Endothelial cell of umbilical vein (primary cell): ENCODE results near the gene TMEM179B. TPM values are rescaled to one million over a fixed set of nuclear protein-coding genes. Genes with fewer than 3 reads are reported as not detected.
"Not testable (repeated sequence)": the region's sequence is repeated elsewhere in the genome, so short reads cannot be mapped to it uniquely, and the experiment has no call there.

Experiments
- BruUV-seq: library from RNA; stranded (reverse); fragments of 400-500 nt; replicated peaks from 2 replicates; lab custom pipeline; 2021; lab: Mats Ljungman, UMichigan
- CTCF ChIA-PET: fragments of 300-600, 350-600 bp; sonication (Branson Sonifier 250); formaldehyde crosslinking; loops from one replicate; lab custom pipeline; 2021; ENCODE audit warnings: antibody characterized with exemption, inconsistent platforms; lab: Charles Lee
- POLR2A ChIA-PET: fragments of 300-600, 350-600 bp; sonication (Branson Sonifier 250); formaldehyde crosslinking; loops from one replicate; lab custom pipeline; 2021; ENCODE audit warnings: antibody characterized with exemption, inconsistent platforms; lab: Charles Lee
- DNase-seq: peaks from one replicate; pipeline ENCODE4 v3.0.0-alpha.2; 2011; ENCODE audit warnings: low read depth, low spot score
- FAIRE-seq: peaks from 2 replicates; lab custom pipeline; 2011; peaks lifted over from hg19 to GRCh38; lab: Jason Lieb, UNC
- H2AFZ ChIP-seq: 2 replicates; pipeline ENCODE4 v1.6.0; 2012; ENCODE audit warnings: low read depth, low read length, control low read depth, inconsistent platforms
- H3K27ac ChIP-seq: 2 replicates; pipeline ENCODE4 v1.5.1; 2011; ENCODE audit warnings: low read depth, mild to moderate bottlenecking, control low read depth, low read length, moderate library complexity; ENCODE audit not compliant: insufficient read depth
- H3K27me3 ChIP-seq, 2 experiments: 2 replicates each; pipeline versions ENCODE4 v1.6.0 to v1.6.1; 2011; ENCODE audit warnings: low read length in 2 of 2, mixed read lengths in 1 of 2; ENCODE audit not compliant: control insufficient read depth in 2 of 2, insufficient read depth in 2 of 2
- H3K36me3 ChIP-seq, 2 experiments: 2 replicates in 1 of 2; 3 replicates in 1 of 2; pipeline ENCODE4 v1.5.1; 2011; ENCODE audit warnings: low read length in 2 of 2, mild to moderate bottlenecking in 1 of 2, moderate library complexity in 1 of 2; ENCODE audit not compliant: control insufficient read depth in 2 of 2, insufficient read depth in 2 of 2; ENCODE audit errors: extremely low read depth in 1 of 2
- H3K4me1 ChIP-seq: 3 replicates; pipeline ENCODE4 v1.5.1; 2011; ENCODE audit warnings: mild to moderate bottlenecking, low read length; ENCODE audit not compliant: control insufficient read depth, insufficient read depth; ENCODE audit errors: extremely low read depth
- H3K4me2 ChIP-seq: 2 replicates; pipeline ENCODE4 v1.6.1; 2011; ENCODE audit warnings: low read length, control low read depth, mixed read lengths; ENCODE audit not compliant: insufficient read depth
- H3K4me3 ChIP-seq, 3 experiments: fragments of 200-600 bp in 1 of 3; sonication (generic), shearing (Covaris generic) in 1 of 3; replicated peaks in 1 of 3; 2 replicates each; pipeline ENCODE4 v1.5.1; 2011 to 2016; ENCODE audit warnings: control low read depth in 3 of 3, low read length in 3 of 3, mild to moderate bottlenecking in 2 of 3, inconsistent platforms in 1 of 3, low read depth in 1 of 3, moderate library complexity in 1 of 3; ENCODE audit not compliant: insufficient read depth in 1 of 3
- H3K79me2 ChIP-seq: 2 replicates; pipeline ENCODE4 v1.6.0; 2012; ENCODE audit warnings: low read length, inconsistent platforms; ENCODE audit not compliant: control insufficient read depth, insufficient read depth
- H3K9ac ChIP-seq: replicated peaks from 2 replicates; pipeline ENCODE3; 2011; ENCODE audit warnings: low read length, control low read depth; ENCODE audit not compliant: insufficient read depth; ENCODE audit errors: extremely low read depth
- H3K9me1 ChIP-seq: replicated peaks from 3 replicates; pipeline ENCODE4 v1.6.0; 2011; ENCODE audit warnings: mild to moderate bottlenecking, low read length; ENCODE audit not compliant: control insufficient read depth, insufficient read depth; ENCODE audit errors: extremely low read depth
- H3K9me3 ChIP-seq: replicated peaks from 2 replicates; pipeline ENCODE4 v1.5.1; 2012; ENCODE audit warnings: low read length, inconsistent platforms; ENCODE audit not compliant: control insufficient read depth, insufficient read depth
- H4K20me1 ChIP-seq: replicated peaks from 2 replicates; pipeline ENCODE3; 2011; ENCODE audit warnings: mild to moderate bottlenecking, low read length; ENCODE audit not compliant: control insufficient read depth, insufficient read depth; ENCODE audit errors: extremely low read depth
- JUN ChIP-seq: IDR thresholded peaks from 2 replicates; pipeline ENCODE4 v1.6.1; 2011; ENCODE audit warnings: borderline replicate concordance, low read depth; ENCODE audit not compliant: insufficient read length, insufficient read depth
- dilution Hi-C: fragments of 300-500 bp; cut with MboI; formaldehyde crosslinking; loops from one replicate; pipeline ENCODE4 v1.15.0; 2019; ENCODE audit warnings: low sequenced_read_pairs; ENCODE audit not compliant: extremely low pct_ligation_motif_present
- intact Hi-C: fragments of 100-400 bp; cut with micrococcal nuclease; formaldehyde crosslinking; loops from one replicate; pipeline ENCODE4 v1.10.0; 2022
- polyA plus RNA-seq, 4 experiments: library from polyadenylated mRNA; depleted of rRNA in 3 of 4; stranded (reverse) in 3 of 4; unstranded in 1 of 4; fragments of >200 nt; gene quantifications; 2 replicates each; pipeline versions ENCODE4 v1.2.1 to v1.2.3, GENCODE V29; 2011 to 2012; ENCODE audit warnings: missing spikeins in 1 of 4
- total RNA-seq: library from RNA; stranded (reverse); gene quantifications from 2 replicates; pipeline ENCODE4 v1.2.3, GENCODE V29; 2021

The TMEM179B gene
- total and polyA plus RNA-seq, 2 donors (not counting 3 experiments of a cell fraction or from before 2014, with no cell fraction given) = 27.6 to 102 TPM

DNA sequence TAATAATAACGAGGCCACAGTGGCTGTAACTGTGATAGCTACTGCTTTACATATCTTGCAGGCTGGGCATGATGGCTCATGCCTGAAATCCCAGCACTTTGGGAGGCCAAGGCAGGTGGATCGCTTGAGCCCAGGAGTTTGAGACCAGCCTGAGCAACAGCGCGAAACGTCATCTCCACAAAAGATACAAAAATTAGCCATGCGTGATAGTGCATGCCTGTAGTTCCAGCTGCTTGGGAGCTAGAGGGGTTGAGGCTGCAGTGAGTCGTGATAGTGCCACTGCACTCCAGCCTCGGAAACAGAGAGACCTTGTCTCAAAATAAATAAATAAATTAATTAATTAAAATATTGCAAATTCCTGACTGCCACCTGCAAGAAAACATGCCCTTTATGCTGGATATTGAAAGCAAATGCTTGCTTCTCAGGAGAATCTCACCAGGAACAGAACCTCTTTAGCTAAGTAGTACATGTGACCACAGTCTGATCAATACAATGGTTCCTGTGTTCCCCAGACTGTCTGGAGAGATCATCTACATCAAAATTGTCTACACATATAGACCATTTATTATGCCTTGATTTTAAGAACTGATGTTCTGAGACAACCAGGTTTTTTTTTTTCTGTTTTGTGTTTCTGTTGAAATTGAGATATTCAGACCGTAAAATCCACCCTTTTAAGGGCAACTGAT lies 39.6 kb upstream of the TMEM179B start:
- H3K9me1 ChIP-seq = no peaks in the 10 kb centered on the region
- CTCF ChIA-PET = interaction anchor here (0.6 to 0.9 kb wide), 2 partner anchors 7 to 39 kb away, joined by 3 to 4 read pairs; no protein-coding TSS in a partner anchor
- no peak overlapping the region for H3K4me2 ChIP-seq
- H3K79me2 ChIP-seq = peaks cover 5% of the 10 kb centered on the region
- peaks cover 0 to 2% of the 10 kb centered on the region in 2 experiments for H3K36me3 ChIP-seq
- no peak overlapping the region for H3K4me3 ChIP-seq
- no peaks in the 10 kb centered on the region for H3K9me3 ChIP-seq
- POLR2A ChIA-PET = interaction anchor here (0.5 to 0.7 kb wide), 2 partner anchors 94 to 134 kb away, joined by 3 to 7 read pairs; no protein-coding TSS in a partner anchor
- no peak overlapping the region for H3K9ac ChIP-seq
- intact Hi-C loops (no loop called here), dilution Hi-C loops (no loop called here)
- H3K27ac ChIP-seq = no peak overlapping the region
- H3K27me3 ChIP-seq = no peaks in the 10 kb centered on the region
- H4K20me1 ChIP-seq = no peaks in the 10 kb centered on the region
- FAIRE-seq = no peak
- H3K4me1 ChIP-seq = no peaks in the 10 kb centered on the region
- no peak for TF ChIP-seq JUN
- DNase-seq = no peak
- no peak overlapping the region for H2AFZ ChIP-seq
- BruUV-seq = no TSS peak

DNA sequence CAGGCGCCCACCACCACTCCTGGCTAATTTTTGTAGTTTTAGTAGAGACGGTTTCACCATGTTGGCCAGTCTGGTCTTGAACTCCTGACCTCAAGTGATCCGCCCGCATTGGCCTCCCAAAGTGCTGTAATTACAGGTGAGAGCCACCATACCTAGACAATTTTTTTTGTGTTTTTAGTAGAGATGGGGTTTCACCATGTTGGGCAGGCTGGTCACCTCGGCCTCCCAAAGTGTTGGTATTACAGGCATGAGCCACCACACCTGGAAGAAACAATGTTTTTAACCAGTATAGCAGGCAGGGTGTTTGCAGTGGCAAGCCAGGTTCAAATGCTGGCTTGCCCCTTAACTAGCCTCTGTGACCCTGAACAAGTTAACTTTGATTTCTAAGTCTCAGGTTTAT lies 37.3 kb upstream of the TMEM179B start:
- BruUV-seq, CTCF ChIA-PET, FAIRE-seq, POLR2A ChIA-PET, H3K4me3 ChIP-seq, H3K4me1 ChIP-seq, H4K20me1 ChIP-seq, H3K27me3 ChIP-seq, H3K9ac ChIP-seq, H2AFZ ChIP-seq, H3K9me3 ChIP-seq, H3K4me2 ChIP-seq, DNase-seq, H3K27ac ChIP-seq, H3K36me3 ChIP-seq, dilution Hi-C loops, H3K9me1 ChIP-seq: not testable (repeated sequence)
- peaks cover 10% of the 10 kb centered on the region for H3K79me2 ChIP-seq
- intact Hi-C loops = loop anchor here (5.0 kb wide), 1 partner anchor 1087 kb away; the partner anchor contains the start of gene MARK2
